AG04450 (cell line): Measurements from ENCODE around the gene CMSS1. TPM values are rescaled to one million over a fixed set of nuclear protein-coding genes. Genes with fewer than 3 reads are reported as not detected.

Source experiments
- CTCF ChIA-PET: fragments of 300-600, 350-600 bp; formaldehyde crosslinking; extraction: SDS; loops from one replicate; lab custom pipeline; 2022; ENCODE audit warnings: antibody characterized with exemption, inconsistent platforms; lab: Charles Lee
- POLR2A ChIA-PET: fragments of 350-600 bp; formaldehyde crosslinking; extraction: SDS; loops from one replicate; lab custom pipeline; 2021; ENCODE audit warnings: antibody characterized with exemption, inconsistent platforms; lab: Yijun Ruan, JAX
- DNase-seq: peaks from one replicate; pipeline ENCODE4 v3.0.0-alpha.2; 2011; ENCODE audit warnings: low read depth, low spot score
- H3K27ac ChIP-seq: one replicate; pipeline ENCODE4 v1.5.1; 2012; ENCODE audit warnings: low read depth, low read length, control low read depth
- H3K27me3 ChIP-seq: one replicate; pipeline ENCODE4 v1.6.0; 2012; ENCODE audit warnings: low read length; ENCODE audit not compliant: control insufficient read depth, insufficient read depth
- H3K4me3 ChIP-seq: 2 replicates; pipeline ENCODE4 v1.5.1; 2011; ENCODE audit warnings: mild to moderate bottlenecking, low read depth, low read length, control low read depth
- H3K9me3 ChIP-seq: 2 replicates; pipeline ENCODE4 v1.5.1; 2012; ENCODE audit warnings: low read length; ENCODE audit not compliant: control insufficient read depth, insufficient read depth
- polyA plus RNA-seq: library from polyadenylated mRNA; depleted of rRNA; stranded (reverse); fragments of >200 nt; gene quantifications from 2 replicates; pipeline ENCODE4 v1.2.3, GENCODE V29; 2011
- TF ChIP-seq, protein P1 (sequence below): IDR thresholded peaks from 2 replicates; pipeline ENCODE4 v1.5.1; 2011; ENCODE audit warnings: low read depth, low read length, control low read depth, inconsistent platforms

CMSS1 gene
- polyA plus RNA-seq, 1 experiment, result 15.7 TPM

DNA sequence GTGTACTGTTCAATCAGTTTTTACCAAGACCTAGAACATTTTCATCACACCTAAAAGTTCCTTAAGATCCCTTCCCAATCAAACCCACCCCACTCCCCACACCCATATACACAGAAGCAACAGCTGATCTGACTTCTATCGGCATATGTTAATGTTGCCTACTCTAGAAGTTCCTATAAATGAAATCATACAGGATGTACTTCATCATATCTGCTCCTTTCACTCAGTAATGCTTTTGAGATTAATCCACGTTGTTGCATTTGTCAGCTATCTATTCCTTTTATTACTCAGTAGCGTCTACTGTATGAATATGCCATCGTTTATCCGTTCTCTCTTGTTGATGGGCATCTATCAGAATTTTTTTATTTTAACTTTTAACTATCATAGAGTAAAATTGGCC is 310.9 kb downstream of the CMSS1 start:
- TF ChIP-seq, protein P1, sequence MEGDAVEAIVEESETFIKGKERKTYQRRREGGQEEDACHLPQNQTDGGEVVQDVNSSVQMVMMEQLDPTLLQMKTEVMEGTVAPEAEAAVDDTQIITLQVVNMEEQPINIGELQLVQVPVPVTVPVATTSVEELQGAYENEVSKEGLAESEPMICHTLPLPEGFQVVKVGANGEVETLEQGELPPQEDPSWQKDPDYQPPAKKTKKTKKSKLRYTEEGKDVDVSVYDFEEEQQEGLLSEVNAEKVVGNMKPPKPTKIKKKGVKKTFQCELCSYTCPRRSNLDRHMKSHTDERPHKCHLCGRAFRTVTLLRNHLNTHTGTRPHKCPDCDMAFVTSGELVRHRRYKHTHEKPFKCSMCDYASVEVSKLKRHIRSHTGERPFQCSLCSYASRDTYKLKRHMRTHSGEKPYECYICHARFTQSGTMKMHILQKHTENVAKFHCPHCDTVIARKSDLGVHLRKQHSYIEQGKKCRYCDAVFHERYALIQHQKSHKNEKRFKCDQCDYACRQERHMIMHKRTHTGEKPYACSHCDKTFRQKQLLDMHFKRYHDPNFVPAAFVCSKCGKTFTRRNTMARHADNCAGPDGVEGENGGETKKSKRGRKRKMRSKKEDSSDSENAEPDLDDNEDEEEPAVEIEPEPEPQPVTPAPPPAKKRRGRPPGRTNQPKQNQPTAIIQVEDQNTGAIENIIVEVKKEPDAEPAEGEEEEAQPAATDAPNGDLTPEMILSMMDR, result no peak
- ChIA-PET CTCF (no interaction called here), POLR2A (no interaction called here)
- no peaks in the 10 kb centered on the region for H3K9me3 ChIP-seq
- no peaks in the 10 kb centered on the region for H3K27me3 ChIP-seq
- DNase-seq, result no peak
- H3K4me3 ChIP-seq, result no peak overlapping the region
- H3K27ac ChIP-seq, result no peak overlapping the region

GRCh38 chr3:100129941-100130340 is 312.3 kb downstream of the CMSS1 start:
- POLR2A ChIA-PET, result no interaction called here
- no peaks in the 10 kb centered on the region for H3K9me3 ChIP-seq
- CTCF ChIA-PET, result interaction anchor here (1.9 kb wide), 1 partner anchor 124 kb away, joined by 5 read pairs; no protein-coding TSS in a partner anchor
- no peak for DNase-seq
- TF ChIP-seq, protein P1, result no peak
- no peak overlapping the region for H3K4me3 ChIP-seq
- no peak overlapping the region for H3K27ac ChIP-seq
- no peaks in the 10 kb centered on the region for H3K27me3 ChIP-seq

GRCh38 chr3:100131241-100131640 is 313.6 kb downstream of the CMSS1 start:
- Histone ChIP-seq H3K27ac (no peak overlapping the region), H3K9me3 (no peaks in the 10 kb centered on the region), H3K4me3 (no peak overlapping the region), H3K27me3 (no peaks in the 10 kb centered on the region)
- TF ChIP-seq, protein P1, result no peak
- ChIA-PET POLR2A (no interaction called here), CTCF (interaction anchor here (0.7 to 1.9 kb wide), 2 partner anchors 123 to 299 kb away, joined by 3 to 5 read pairs; no protein-coding TSS in a partner anchor)
- no peak for DNase-seq

DNA sequence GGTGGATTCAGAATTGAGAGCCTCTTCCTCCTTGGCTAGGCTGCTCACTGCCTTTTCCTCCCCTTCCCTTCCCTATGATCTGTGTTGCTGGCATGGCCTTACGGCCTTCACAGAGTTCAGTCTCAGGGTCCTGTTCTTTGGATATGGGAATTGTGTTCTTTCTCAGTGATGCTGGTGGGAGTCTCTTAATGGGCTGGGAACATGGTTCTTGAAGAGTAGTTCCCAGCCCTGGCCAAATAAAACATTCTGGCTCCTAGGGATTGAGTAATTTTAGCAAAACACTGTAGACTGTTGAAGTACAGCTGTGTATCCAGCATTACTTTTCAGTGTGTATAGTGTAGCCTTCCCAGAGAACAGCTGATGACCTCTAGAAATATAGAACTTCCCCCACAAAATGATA is 319.3 kb downstream of the CMSS1 start:
- no peak overlapping the region for H3K27ac ChIP-seq
- TF ChIP-seq, protein P1, result no peak
- H3K27me3 ChIP-seq, result no peaks in the 10 kb centered on the region
- POLR2A ChIA-PET, result no interaction called here
- no peaks in the 10 kb centered on the region for H3K9me3 ChIP-seq
- no peak for DNase-seq
- CTCF ChIA-PET, result interaction anchor here (1.2 to 2.3 kb wide), 2 partner anchors 68 to 117 kb away, joined by 3 to 5 read pairs; no protein-coding TSS in a partner anchor
- no peak overlapping the region for H3K4me3 ChIP-seq

- H3K4me3 ChIP-seq, result no peak overlapping the region
- CTCF ChIA-PET, result no interaction called here
These were observed 323.3 kb downstream of the CMSS1 start for GRCh38 chr3:100140976-100141375.

More at GRCh38 chr3:100140976-100141375, 323.3 kb downstream of the CMSS1 start:
- no peaks in the 10 kb centered on the region for H3K9me3 ChIP-seq
- H3K27ac ChIP-seq, result no peak overlapping the region
- TF ChIP-seq, protein P1, result no peak
- no peaks in the 10 kb centered on the region for H3K27me3 ChIP-seq
- DNase-seq, result no peak
- POLR2A ChIA-PET, result no interaction called here
